ENCODE data around the gene TMEM213.
"Not testable (repeated sequence)": the region's sequence is repeated elsewhere in the genome, so short reads cannot be mapped to it uniquely, and the experiment has no call there.

Gene TMEM213, protein sequence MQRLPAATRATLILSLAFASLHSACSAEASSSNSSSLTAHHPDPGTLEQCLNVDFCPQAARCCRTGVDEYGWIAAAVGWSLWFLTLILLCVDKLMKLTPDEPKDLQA

DNA sequence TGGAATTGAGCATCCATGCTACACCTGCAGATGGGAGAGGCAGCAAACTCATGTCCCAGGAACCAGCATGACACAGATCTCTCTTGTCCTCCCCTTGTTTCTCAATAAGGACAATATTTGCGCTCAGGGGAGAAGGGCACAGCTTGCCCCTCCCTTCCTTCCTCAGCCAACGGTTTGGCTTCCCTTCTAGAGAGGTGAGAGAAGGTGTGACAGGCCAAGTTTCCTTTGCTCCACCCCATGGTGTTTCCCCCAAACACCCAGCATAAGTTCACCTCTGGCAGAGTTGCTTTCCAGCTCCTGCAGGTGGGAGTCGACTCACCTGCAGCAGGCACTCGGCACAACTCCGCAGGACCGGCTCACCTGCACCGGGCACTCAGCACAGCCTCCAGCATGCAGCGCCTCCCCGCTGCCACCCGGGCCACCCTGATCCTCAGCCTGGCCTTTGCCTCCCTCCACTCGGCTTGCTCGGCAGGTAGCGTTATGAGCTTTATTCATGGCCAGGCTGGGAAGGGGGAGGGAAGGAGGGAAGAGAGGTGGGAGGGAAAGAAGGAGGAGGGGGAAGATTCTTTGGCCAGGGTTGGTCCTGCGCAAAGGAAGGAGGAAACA, at the start of gene TMEM213, which contains the start of gene ATP6V0A4:
TSS of gene TMEM213 (plus strand) at position 280 of the 606 bp plus-strand sequence. CDS start at position 391, 111 bp downstream.
TSS of gene ATP6V0A4 (minus strand) at position 482 of the 606 bp plus-strand sequence. CDS start 26,949 bp downstream, outside the sequence.
- no peak for DNase-seq

DNA sequence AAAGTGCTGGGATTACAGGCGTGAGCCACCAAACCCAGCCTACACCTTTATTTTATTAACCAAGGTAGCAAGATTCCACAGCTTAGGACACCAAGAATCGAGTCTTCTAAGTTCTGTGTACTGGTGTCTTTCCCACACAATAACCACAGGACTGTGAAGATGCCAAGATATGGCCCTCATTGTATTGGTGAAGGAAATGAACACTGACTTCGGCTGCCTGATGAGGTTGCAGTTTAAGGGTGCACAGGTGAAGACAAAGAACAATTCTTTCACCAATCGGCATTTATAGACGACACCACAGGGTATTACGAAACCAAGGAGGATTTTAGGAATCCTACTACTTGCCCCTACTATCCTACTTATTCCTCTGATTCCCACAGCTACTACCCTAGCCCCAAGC, 49.1 kb upstream of the TMEM213 start:
- DNase-seq = no peak

DNA sequence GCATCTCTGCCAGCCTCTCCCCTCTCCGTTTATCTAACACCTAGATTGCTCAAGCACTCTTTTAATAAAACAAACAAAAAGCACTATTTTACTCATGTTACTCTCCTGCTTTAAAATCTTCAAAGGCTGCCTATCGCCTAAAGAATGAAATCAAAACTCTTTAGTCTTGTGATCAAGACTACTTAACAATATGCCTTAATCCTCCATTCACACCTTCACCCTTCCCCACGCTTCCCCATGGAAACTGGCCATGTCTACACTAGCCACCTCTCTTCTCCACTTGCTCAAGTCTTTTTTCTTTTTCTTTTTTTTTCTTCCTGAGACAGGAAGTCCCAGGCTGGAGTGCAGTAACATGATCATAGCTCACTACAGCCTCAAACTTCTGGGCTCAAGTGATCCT, 47.8 kb upstream of the TMEM213 start:
- DNase-seq = no peak

DNA sequence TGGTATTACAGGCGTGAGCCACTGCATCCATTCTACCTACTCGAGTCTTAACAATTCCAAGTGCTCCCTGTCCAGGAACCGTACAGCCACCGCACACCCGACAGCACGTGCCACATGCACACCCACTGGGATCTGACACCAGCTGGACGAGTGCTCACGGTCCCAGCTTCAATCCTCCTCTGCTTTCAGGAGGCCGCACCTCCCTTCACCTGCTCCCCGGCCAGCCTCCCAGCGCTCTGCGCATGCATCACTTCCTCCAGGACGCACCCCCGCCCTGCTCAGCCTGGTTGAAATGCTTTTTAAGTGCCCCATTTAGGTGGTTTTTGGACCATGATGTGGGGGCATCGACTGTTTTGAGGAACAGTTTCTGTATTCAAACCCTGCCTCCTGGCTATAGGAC, 47.3 kb upstream of the TMEM213 start:
- DNase-seq = no peak

DNA sequence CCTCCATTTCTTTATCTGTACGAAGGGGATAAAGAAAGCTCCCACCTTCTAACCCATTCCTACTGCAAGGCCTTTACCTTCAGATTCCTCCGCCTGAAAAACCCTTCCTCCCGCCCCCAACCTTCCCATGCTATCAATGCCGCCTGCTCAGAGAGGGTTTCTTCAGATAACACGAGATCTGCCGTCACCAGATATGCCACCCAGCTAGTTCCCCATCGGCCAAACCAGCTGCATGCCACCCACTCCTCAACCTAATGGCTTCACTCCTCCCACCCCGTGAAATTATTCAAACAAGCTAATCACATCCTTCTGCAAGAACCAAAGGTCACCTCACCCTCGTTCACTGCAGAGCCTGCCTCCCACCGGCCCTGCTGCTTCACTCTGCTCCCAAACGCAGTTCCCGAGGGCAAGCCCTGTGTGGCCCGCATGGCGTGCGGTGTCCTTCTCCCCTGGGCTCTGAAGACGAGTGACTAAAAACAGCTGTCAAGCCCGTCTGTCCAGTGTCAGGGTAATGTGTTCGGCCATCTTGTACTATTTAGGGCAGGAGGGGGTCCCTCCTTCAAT, 46.8 kb upstream of the TMEM213 start:
- no peak for DNase-seq

DNA sequence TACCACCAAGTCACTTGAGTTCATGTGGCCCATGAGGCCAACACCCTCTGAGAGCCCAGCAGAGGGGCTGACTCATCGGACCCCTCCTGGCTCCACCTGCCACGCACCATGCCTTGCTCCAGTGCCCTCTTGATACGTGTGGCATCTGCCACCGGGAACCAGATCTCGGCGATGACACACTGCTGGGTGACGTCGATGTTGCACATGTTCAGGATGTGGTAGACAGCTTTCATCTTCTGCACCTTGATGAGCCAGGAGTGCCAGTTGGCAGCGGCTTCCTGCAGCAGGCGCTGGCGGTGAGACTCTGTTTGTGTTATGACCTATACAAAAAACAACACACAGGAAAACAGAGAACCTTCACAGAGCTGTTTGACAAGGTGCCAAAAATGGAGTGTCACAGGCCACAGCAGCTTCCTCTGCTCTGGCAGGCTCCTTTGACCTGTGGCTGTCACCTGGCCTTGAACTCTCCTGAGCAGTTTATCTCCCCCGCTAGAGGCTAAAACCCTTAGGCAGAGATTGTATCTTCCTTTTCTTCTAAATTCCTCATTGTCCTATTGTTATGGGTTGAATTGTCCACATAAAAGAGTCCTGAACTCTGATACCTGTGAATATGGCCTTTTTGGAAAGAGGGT, 45.2 kb upstream of the TMEM213 start:
- peak; percentile 94 to 95 for DNase-seq

DNA sequence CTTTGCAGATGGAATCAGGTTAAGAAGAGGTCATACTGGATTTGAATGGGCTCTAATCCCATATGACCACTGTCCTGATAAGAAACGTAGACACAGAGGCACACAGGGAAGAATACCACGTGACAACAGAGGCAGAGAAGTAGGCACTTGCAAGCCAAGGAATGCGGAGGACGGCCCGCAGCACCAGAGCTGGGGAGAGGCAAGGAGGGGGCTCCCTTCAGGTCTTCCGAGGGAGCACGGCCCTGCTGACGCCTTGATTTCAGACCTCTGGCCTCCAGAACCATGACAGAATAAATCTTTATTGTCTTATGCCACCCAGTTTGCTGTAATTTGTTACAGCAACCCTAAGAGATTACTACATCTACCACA, 44.7 kb upstream of the TMEM213 start:
- DNase-seq = no peak

DNA sequence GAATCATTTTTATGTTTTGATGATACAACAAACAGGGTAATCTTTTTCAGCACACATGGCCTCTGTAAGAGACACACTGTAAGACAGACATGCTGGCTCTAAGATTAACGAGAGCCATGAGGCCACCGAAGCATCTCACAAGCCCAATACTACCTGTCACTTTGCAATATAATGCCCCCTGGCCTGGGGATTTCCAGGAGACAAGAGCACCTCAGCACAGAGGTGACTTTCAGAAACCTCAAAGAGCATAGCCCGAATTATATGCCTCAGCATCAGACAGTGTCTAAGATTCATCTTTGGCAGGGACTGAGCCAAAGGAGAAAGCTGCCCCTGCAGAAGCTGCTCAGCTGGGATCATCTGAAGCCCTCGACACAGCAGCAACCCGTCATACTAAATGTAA, 44.2 kb upstream of the TMEM213 start:
- DNase-seq = no peak

DNA sequence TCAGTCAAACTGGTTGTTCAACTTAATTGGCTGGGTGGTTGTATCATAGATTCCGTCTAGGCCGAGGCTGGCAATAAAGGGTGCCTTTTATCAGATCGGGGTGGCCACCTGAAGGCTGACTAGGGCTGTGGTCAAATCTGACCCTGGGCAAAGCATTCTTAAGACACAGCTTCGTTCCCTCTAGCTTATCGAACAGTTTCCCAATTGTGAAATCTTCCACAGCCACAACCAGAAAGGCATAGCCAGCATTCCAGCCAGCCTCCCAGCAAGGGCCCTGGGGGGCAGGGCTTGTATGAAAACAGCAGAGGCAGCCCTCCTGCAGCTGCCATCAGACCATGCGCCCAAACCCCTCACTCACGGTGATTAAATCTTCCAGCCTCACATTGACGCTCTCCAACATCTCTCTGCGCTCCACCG, 42.5 kb upstream of the TMEM213 start:
- DNase-seq = no peak

DNA sequence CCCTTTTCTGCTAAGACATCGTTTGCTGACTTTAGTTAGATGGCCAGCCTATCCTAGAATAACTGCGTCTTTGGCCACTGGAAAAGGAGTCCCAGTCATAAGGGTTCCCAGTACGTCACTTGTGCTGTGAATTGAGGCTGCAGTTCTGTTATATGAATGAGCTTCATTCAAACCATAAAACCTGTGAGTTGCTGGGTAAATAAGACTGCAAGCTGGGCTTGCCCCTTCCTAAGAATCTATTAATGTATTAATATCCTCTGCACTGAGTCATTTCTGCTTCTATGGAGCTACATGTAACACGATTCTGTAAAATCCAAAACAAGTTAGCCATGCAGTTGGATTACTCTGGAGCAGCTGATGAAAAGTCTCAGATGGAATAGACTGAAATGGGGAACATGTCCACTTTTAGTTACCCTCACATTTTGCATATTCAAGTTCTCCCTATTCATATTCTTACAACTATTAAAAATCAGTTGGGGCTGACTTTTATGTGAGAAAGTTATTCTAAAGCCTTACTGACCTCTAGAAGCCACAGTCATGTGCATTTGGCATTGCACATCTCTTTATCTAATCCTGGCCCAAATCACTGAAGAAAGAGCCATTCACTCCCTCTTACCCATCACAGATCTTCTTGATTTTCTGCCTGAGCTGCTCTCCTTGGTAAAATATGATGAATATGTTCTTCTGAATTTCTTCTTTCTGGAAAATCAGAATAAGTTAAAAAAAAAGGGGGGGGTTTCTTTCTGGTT, 41.8 kb upstream of the TMEM213 start:
- DNase-seq = no peak

DNA sequence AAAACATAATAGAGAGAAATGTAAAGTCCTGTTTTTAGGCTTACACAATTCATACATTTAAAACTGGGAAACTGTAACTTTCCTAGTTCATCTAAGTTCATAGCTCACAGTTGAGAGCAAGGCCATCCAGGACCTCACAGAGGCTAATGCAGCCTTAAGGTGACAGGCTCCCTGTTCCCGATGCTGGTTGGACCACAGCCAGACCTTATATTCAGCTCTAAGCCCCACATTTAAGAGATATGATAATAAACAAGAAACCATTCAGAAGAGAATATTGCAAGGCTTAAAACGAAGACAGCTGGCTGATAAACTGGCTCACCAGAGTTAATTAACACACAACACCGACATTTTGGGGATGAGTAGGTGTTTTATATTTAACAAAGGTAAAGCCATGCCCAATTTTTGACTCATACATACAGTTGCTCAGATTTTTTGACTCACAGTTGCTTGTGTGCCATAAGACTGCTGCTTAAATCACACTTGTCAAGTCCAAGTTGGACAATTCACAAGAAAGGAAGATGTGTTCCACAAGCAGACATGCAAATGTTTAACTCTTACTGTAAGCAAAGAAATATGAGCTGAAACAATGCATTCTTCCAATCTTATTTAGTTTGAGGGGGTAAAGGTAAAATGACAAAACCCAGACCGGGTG, 41.1 kb upstream of the TMEM213 start:
- no peak for DNase-seq

DNA sequence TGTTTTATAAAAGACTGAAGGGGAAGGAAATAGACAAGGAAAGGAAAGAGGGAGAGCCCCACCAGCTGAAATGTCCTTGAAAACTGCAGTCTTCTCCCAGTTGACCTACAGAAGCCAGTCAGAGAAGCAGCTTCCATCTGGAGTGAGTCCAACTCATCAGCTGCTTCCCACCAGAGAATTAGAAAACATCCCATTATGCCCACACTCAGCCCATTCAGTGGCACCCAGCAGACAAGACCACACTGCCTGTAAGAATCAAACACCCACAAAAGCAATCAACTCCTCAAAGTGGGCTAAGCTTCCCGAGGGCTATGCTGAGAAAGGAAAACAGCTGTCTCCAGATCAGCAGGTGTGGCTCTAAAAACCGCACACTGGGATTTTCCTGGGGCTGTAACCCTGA, 29.6 kb upstream of the TMEM213 start:
- no peak for DNase-seq

DNA sequence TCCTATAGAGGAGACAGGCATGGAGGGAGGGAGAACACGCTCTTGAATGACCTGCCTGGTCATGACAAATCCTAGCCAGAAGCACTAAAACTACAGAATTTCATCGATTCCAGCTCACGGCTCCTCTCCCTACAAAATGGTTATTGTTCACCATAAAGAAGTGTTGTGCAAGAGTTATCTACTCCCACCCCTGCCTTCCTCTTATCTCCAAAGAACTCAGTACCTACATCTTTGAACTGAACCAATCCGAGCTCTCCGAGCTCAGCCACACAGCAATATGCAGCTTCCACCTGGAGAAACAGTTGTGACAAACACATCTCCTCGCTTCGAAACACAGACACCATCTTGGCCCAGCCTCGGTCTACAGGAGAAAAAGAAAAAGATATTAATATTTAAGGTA, 26.9 kb upstream of the TMEM213 start:
- DNase-seq = no peak

DNA sequence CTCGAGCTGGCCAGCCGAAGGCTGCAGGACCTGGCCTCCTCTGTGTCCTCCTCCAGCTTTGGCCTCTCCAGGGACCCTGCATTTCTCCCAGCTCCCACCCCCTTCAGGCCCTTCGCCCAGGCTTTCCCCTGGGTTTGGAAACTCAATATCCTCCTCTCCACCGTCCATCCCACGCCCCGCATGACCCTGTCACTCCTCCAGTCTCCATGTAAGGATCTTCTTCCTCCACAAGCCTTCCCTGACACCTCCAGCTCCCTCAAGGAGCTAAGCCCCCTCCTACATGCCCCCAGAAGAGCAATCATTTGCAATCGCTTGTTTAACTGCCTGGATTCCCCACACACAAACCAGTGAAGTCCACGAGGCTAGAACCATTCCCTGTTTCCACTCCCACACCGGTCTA, 24.6 kb upstream of the TMEM213 start:
- no peak for DNase-seq

DNA sequence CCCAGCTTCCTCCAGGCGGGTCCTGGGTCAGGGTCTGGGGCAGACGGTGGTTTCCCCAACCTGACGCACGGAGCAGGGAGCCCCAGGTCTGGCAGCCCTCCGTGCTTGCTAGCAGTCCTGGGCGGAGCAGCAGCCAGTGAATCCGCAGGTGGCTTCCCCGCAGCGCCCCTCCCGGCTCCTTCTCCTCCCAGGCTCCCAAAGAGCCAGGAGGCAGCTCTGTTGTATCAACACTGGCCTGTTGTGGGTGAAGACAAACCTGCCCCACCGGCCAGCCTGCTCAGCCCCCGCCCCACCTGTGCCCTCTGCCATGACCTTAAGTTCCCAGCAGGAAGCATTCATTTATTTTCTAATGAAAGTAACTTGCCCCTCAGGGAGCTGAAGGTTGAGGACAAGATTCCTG, 24.0 kb upstream of the TMEM213 start:
- no peak for DNase-seq

DNA sequence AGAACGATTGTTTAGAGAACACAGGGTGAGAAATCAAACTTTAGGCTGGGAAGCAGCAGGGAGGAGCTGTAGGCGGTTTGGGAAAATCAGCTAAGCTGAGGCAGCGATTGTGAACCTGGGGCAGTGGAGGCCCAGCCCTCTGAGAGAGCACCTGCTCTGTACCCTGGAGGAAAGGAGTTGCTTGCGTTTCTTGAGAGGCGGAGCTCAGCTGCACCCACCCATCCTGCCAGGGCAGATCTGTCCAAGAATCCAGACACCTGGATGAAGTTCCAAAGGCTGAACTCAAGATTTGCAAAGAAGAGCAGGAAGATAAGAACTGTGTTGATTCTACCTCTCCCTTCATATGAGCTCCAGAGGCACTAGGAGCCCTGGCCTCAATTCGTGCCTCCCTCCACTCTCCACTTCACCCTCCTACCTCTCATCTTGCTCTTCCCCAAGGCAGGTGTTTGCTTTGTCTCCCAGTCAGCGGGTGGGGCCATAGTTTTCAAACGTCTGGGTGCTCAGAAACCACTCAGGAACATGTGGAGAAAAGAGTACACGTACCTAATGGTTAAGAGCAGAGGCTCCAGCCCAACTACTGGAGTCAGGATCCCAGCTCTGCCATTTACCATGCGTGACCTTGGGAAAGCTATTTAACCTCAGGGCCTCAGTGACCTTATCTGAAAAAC, 21.5 kb upstream of the TMEM213 start:
- no peak for DNase-seq

DNA sequence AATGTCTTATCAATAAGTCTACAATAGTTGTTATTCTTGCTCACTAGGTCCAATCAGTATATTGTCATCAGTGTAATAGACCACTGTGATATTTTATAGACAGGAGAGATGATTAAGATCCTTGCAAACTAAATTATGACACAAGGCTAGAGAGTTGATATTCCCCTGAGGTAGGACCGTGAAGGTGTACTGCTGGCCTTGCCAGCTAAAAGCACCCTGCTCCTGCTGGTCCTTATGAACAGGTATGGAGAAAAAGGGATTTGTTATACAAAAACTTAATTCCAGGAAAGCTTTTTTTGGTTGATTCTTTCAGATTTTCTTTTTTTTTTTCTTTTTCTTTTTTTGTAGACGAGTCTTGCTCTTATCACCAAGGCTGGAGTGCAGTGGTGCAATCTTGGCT, 16.8 kb upstream of the TMEM213 start:
- no peak for DNase-seq

DNA sequence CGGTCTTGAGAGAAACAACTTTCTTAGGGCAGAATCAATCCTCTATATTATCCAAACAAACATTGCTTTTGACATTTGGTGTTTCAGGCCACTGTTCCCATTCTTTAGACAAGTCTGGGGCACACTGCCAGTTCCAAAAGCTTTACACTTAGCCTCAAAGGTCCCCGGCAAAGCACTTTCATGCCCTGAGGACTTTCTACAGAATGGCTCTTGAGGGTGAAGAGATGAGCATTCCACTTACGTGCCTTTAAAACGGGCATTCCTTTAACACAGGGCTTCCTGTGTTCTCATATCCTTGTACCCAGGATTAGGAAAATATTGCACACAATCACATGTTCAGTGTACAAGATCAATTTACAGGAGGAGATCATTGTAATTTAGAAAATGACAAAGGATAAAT, 13.1 kb upstream of the TMEM213 start:
- no peak for DNase-seq

DNA sequence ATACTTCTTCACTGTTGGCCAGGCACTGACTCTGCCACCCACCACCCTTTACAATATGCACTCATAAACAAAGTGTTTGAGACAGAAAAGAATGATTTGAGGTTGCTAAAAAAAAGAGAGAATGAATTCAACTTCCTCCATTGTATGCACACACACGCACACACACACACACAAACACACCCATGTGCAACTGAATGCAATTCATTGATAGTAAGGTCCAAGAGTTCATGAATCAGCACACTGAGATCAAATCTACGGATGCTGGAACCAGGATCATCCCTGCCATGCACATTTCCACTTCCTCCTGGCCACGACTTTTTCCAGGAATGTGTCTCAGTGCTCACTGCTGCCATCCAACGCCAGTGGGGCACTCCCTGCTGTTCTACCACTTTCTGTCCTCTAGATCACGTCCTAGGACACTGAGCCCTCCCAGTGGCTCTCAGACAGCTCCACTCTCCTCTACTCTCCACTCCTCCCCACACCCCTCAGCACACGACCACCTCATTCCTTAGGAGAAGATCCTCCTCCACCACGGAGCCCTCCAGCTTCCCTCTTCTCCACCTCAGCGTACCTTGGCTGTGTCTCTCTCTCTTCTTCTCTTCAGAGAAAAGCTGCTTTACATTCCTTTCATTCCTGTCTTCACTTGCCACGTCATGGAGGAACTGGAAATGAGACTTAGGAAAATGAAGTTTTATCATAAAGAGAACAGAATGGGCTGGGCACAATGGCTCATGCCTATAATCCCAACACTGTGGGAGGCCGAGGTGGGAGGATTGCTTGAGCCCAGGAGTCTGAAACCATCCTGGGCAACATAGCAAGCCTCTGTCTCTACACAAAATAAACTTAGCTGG, 12.0 kb upstream of the TMEM213 start:
- DNase-seq = no peak

DNA sequence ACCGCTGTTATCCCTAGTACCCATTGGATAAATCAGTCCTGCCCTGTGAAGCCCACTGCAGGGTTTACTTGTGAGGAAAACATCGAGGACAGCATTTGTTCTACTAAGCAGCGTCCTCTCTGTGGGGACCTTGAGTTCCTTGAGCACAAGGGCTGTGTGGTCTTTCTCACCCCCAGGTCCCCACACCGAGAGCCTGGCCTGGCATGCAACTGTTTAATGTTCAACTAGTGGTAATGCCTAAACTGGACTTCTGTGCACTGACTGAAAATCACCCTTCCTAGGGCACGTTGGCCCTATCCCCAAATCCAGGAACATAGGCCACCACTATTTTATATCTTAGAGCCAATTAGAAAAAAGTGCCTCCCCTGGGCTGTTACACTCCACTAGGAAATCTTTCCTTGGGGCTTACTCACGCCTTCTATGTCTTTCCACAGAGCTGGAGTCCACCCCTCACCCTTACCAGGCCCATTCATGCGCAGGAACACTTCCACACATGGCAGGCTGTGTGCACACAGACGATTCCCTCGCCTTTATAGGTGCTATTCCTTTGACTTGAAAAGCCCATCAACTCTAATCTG, 1.7 kb upstream of the TMEM213 start:
- no peak for DNase-seq

DNA sequence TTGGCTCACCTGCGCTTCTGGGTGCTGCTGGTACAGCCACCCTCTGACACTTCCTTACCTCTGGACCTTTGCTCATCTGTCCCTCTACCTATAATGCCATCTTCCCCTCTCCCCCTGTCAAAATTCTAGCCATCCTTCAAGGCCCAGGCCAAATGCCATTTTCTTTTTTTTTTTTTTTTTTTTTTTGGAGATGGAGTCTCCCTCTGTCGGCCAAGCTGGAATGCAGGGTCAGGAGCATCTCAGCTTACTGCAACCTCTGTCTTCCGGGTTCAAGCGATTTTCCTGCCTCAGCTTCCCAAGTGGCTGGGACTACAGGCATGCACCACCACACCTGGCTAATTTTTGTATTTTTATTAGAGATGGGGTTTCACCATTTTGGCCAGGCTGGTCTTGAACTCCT, 748 bp upstream of the TMEM213 start:
- not testable (repeated sequence) for DNase-seq
